Endothelial cell of umbilical vein (primary cell): ENCODE results near the gene RAPGEF6. TPM values are rescaled to one million over a fixed set of nuclear protein-coding genes. Genes with fewer than 3 reads are reported as not detected.

Experiments used
- BruUV-seq: library from RNA; stranded (reverse); fragments of 400-500 nt; replicated peaks from 2 replicates; lab custom pipeline; 2021; lab: Mats Ljungman, UMichigan
- CTCF ChIA-PET: fragments of 300-600, 350-600 bp; sonication (Branson Sonifier 250); formaldehyde crosslinking; loops from one replicate; lab custom pipeline; 2021; ENCODE audit warnings: antibody characterized with exemption, inconsistent platforms; lab: Charles Lee
- POLR2A ChIA-PET: fragments of 300-600, 350-600 bp; sonication (Branson Sonifier 250); formaldehyde crosslinking; loops from one replicate; lab custom pipeline; 2021; ENCODE audit warnings: antibody characterized with exemption, inconsistent platforms; lab: Charles Lee
- DNase-seq: peaks from one replicate; pipeline ENCODE4 v3.0.0-alpha.2; 2011; ENCODE audit warnings: low read depth, low spot score
- FAIRE-seq: peaks from 2 replicates; lab custom pipeline; 2011; peaks lifted over from hg19 to GRCh38; lab: Jason Lieb, UNC
- H2AFZ ChIP-seq: 2 replicates; pipeline ENCODE4 v1.6.0; 2012; ENCODE audit warnings: low read depth, low read length, control low read depth, inconsistent platforms
- H3K27ac ChIP-seq: 2 replicates; pipeline ENCODE4 v1.5.1; 2011; ENCODE audit warnings: low read depth, mild to moderate bottlenecking, control low read depth, low read length, moderate library complexity; ENCODE audit not compliant: insufficient read depth
- H3K27me3 ChIP-seq, 2 experiments: 2 replicates each; pipeline versions ENCODE4 v1.6.0 to v1.6.1; 2011; ENCODE audit warnings: low read length in 2 of 2, mixed read lengths in 1 of 2; ENCODE audit not compliant: control insufficient read depth in 2 of 2, insufficient read depth in 2 of 2
- H3K36me3 ChIP-seq, 2 experiments: 2 replicates in 1 of 2; 3 replicates in 1 of 2; pipeline ENCODE4 v1.5.1; 2011; ENCODE audit warnings: low read length in 2 of 2, mild to moderate bottlenecking in 1 of 2, moderate library complexity in 1 of 2; ENCODE audit not compliant: control insufficient read depth in 2 of 2, insufficient read depth in 2 of 2; ENCODE audit errors: extremely low read depth in 1 of 2
- H3K4me1 ChIP-seq: 3 replicates; pipeline ENCODE4 v1.5.1; 2011; ENCODE audit warnings: mild to moderate bottlenecking, low read length; ENCODE audit not compliant: control insufficient read depth, insufficient read depth; ENCODE audit errors: extremely low read depth
- H3K4me2 ChIP-seq: 2 replicates; pipeline ENCODE4 v1.6.1; 2011; ENCODE audit warnings: low read length, control low read depth, mixed read lengths; ENCODE audit not compliant: insufficient read depth
- H3K4me3 ChIP-seq, 3 experiments: fragments of 200-600 bp in 1 of 3; sonication (generic), shearing (Covaris generic) in 1 of 3; replicated peaks in 1 of 3; 2 replicates each; pipeline ENCODE4 v1.5.1; 2011 to 2016; ENCODE audit warnings: control low read depth in 3 of 3, low read length in 3 of 3, mild to moderate bottlenecking in 2 of 3, inconsistent platforms in 1 of 3, low read depth in 1 of 3, moderate library complexity in 1 of 3; ENCODE audit not compliant: insufficient read depth in 1 of 3
- H3K79me2 ChIP-seq: 2 replicates; pipeline ENCODE4 v1.6.0; 2012; ENCODE audit warnings: low read length, inconsistent platforms; ENCODE audit not compliant: control insufficient read depth, insufficient read depth
- H3K9ac ChIP-seq: replicated peaks from 2 replicates; pipeline ENCODE3; 2011; ENCODE audit warnings: low read length, control low read depth; ENCODE audit not compliant: insufficient read depth; ENCODE audit errors: extremely low read depth
- H3K9me1 ChIP-seq: replicated peaks from 3 replicates; pipeline ENCODE4 v1.6.0; 2011; ENCODE audit warnings: mild to moderate bottlenecking, low read length; ENCODE audit not compliant: control insufficient read depth, insufficient read depth; ENCODE audit errors: extremely low read depth
- H3K9me3 ChIP-seq: replicated peaks from 2 replicates; pipeline ENCODE4 v1.5.1; 2012; ENCODE audit warnings: low read length, inconsistent platforms; ENCODE audit not compliant: control insufficient read depth, insufficient read depth
- H4K20me1 ChIP-seq: replicated peaks from 2 replicates; pipeline ENCODE3; 2011; ENCODE audit warnings: mild to moderate bottlenecking, low read length; ENCODE audit not compliant: control insufficient read depth, insufficient read depth; ENCODE audit errors: extremely low read depth
- CTCF ChIP-seq, 2 donors: IDR thresholded peaks; 1 replicate in 1 of 2; 2 replicates in 1 of 2; pipeline ENCODE4 v1.5.1; 2011; ENCODE audit warnings: low read length in 2 of 2, mild to moderate bottlenecking in 2 of 2, moderate library complexity in 2 of 2, control low read depth in 1 of 2, inconsistent platforms in 1 of 2, low read depth in 1 of 2; ENCODE audit not compliant: insufficient read depth in 1 of 2; ENCODE audit errors: extremely low read depth in 1 of 2
- EZH2 ChIP-seq: IDR thresholded peaks from 2 replicates; pipeline ENCODE4 v1.6.1; 2012; ENCODE audit warnings: borderline replicate concordance, low read depth, mild to moderate bottlenecking, moderate library complexity, low read length, inconsistent platforms; ENCODE audit not compliant: severe bottlenecking
- FOS ChIP-seq: IDR thresholded peaks from 2 replicates; pipeline ENCODE4 v1.6.1; 2011; ENCODE audit warnings: mild to moderate bottlenecking, low read length, moderate library complexity, borderline replicate concordance; ENCODE audit not compliant: insufficient read depth
- GATA2 ChIP-seq: IDR thresholded peaks from 2 replicates; pipeline ENCODE4 v1.7.0; 2011; ENCODE audit warnings: low read depth, mild to moderate bottlenecking, moderate library complexity, mixed read lengths, low read length; ENCODE audit not compliant: insufficient read length, insufficient read depth
- JUN ChIP-seq: IDR thresholded peaks from 2 replicates; pipeline ENCODE4 v1.6.1; 2011; ENCODE audit warnings: borderline replicate concordance, low read depth; ENCODE audit not compliant: insufficient read length, insufficient read depth
- MAX ChIP-seq: IDR thresholded peaks from 2 replicates; pipeline ENCODE4 v1.6.1; 2011; ENCODE audit not compliant: insufficient read depth, insufficient read length
- MYC ChIP-seq: IDR thresholded peaks from one replicate; pipeline ENCODE4 v1.6.1; 2011; ENCODE audit warnings: mild to moderate bottlenecking, low read depth, low read length
- POLR2A ChIP-seq: IDR thresholded peaks from 2 replicates; pipeline ENCODE4 v1.6.1; 2012; ENCODE audit warnings: low read depth, mild to moderate bottlenecking, control low read depth, low read length
- POLR2AphosphoS5 ChIP-seq: IDR thresholded peaks from 2 replicates; pipeline ENCODE4 v1.6.1; 2012; ENCODE audit warnings: low read depth, mild to moderate bottlenecking, control low read depth, low read length, moderate library complexity; ENCODE audit not compliant: insufficient read depth
- dilution Hi-C: fragments of 300-500 bp; cut with MboI; formaldehyde crosslinking; loops from one replicate; pipeline ENCODE4 v1.15.0; 2019; ENCODE audit warnings: low sequenced_read_pairs; ENCODE audit not compliant: extremely low pct_ligation_motif_present
- intact Hi-C: fragments of 100-400 bp; cut with micrococcal nuclease; formaldehyde crosslinking; loops from one replicate; pipeline ENCODE4 v1.10.0; 2022
- polyA plus RNA-seq, 4 experiments: library from polyadenylated mRNA; depleted of rRNA in 3 of 4; stranded (reverse) in 3 of 4; unstranded in 1 of 4; fragments of >200 nt; gene quantifications; 2 replicates each; pipeline versions ENCODE4 v1.2.1 to v1.2.3, GENCODE V29; 2011 to 2012; ENCODE audit warnings: missing spikeins in 1 of 4
- total RNA-seq: library from RNA; stranded (reverse); gene quantifications from 2 replicates; pipeline ENCODE4 v1.2.3, GENCODE V29; 2021

The RAPGEF6 gene
- total and polyA plus RNA-seq, 2 donors (not counting 3 experiments of a cell fraction or from before 2014, with no cell fraction given), result 3.5 to 17.5 TPM

- BruUV-seq, result no TSS peak
- no peak for FAIRE-seq
These were observed 161.3 kb downstream of the RAPGEF6 start for GRCh38 chr5:131473731-131474130.

More at GRCh38 chr5:131473731-131474130, 161.3 kb downstream of the RAPGEF6 start:
- H3K9ac ChIP-seq, result no peak overlapping the region
- dilution Hi-C loops, result no loop called here
- H3K9me3 ChIP-seq, result no peaks in the 10 kb centered on the region
- ChIA-PET CTCF (no interaction called here), POLR2A (no interaction called here)
- no peaks in the 10 kb centered on the region for H4K20me1 ChIP-seq
- intact Hi-C loops, result no loop called here
- H3K36me3 ChIP-seq, result peaks cover 0 to 2% of the 10 kb centered on the region in 2 experiments
- no peak for DNase-seq
- H3K4me3 ChIP-seq, result no peak overlapping the region
- no peak overlapping the region for H3K27ac ChIP-seq
- peaks cover 3% of the 10 kb centered on the region for H3K4me1 ChIP-seq
- TF ChIP-seq FOS (no peak), GATA2 (no peak), MYC (no peak), POLR2A (no peak), JUN (no peak), EZH2 (no peak), CTCF (IDR thresholded peaks at IDR 0.05; ENCODE audit: extremely low read depth in 1 of 2, insufficient read depth in 1 of 2, low read depth in 1 of 2, low read length in 2 of 2) (no peak), POLR2AphosphoS5 (no peak), MAX (no peak)
- H3K79me2 ChIP-seq, result no peaks in the 10 kb centered on the region
- no peaks in the 10 kb centered on the region for H3K27me3 ChIP-seq
- no peak overlapping the region for H3K4me2 ChIP-seq
- no peak overlapping the region for H2AFZ ChIP-seq
- H3K9me1 ChIP-seq, result no peaks in the 10 kb centered on the region
